ENCODE results near the gene FAM184A.

DNA sequence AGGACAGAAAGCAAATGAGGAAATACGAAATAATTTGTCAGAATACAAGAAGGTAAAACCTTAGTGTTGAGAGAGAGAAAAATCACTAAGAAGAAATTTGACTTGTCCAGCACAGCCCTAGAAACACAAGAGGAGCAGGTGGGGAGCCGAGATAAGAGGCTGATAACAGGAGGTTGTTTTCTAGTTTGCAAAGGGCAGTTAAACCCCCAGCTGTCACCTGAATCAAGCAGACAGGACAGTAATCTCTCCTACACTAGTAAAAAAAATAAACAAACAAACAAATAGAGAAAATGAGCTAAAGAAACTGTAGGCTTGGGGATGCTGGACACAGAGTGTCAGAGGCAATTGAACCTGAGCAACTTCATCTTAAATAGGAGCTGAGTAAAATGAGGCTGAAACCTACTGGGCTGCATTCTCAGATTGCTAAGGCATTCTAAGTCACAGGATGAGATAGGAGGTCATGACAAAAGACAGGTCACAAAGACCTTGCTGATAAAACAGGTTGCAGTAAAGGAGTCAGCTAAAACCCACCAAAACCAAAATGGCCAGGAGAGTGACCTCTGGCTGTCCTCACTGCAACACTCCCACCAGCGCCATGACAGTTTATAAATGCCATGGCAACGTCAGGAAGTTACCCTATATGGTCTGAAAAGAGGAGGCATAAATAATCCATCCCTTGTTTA is 40.4 kb downstream of the FAM184A start:
- TF ChIP-seq, protein P1, sequence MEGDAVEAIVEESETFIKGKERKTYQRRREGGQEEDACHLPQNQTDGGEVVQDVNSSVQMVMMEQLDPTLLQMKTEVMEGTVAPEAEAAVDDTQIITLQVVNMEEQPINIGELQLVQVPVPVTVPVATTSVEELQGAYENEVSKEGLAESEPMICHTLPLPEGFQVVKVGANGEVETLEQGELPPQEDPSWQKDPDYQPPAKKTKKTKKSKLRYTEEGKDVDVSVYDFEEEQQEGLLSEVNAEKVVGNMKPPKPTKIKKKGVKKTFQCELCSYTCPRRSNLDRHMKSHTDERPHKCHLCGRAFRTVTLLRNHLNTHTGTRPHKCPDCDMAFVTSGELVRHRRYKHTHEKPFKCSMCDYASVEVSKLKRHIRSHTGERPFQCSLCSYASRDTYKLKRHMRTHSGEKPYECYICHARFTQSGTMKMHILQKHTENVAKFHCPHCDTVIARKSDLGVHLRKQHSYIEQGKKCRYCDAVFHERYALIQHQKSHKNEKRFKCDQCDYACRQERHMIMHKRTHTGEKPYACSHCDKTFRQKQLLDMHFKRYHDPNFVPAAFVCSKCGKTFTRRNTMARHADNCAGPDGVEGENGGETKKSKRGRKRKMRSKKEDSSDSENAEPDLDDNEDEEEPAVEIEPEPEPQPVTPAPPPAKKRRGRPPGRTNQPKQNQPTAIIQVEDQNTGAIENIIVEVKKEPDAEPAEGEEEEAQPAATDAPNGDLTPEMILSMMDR (IDR thresholded peaks at IDR 0.05) = no peak
- TF ChIP-seq POLR2A (IDR thresholded peaks at IDR 0.05) (no peak), EP300 (IDR thresholded peaks at IDR 0.05) (no peak), POLR2AphosphoS5 (IDR thresholded peaks at IDR 0.05) (no peak)
